NCI-H446 treated with DMSO at 0.1 percent for 48 hours (cell line): ENCODE measurements around the gene TEX13C.
"Not testable (repeated sequence)": the region's sequence is repeated elsewhere in the genome, so short reads cannot be mapped to it uniquely, and the experiment has no call there.

ENCODE experiments used
- DNase-seq: peaks from one replicate; lab custom pipeline; 2025; lab: John Stamatoyannopoulos, UW

The TEX13C gene

DNA sequence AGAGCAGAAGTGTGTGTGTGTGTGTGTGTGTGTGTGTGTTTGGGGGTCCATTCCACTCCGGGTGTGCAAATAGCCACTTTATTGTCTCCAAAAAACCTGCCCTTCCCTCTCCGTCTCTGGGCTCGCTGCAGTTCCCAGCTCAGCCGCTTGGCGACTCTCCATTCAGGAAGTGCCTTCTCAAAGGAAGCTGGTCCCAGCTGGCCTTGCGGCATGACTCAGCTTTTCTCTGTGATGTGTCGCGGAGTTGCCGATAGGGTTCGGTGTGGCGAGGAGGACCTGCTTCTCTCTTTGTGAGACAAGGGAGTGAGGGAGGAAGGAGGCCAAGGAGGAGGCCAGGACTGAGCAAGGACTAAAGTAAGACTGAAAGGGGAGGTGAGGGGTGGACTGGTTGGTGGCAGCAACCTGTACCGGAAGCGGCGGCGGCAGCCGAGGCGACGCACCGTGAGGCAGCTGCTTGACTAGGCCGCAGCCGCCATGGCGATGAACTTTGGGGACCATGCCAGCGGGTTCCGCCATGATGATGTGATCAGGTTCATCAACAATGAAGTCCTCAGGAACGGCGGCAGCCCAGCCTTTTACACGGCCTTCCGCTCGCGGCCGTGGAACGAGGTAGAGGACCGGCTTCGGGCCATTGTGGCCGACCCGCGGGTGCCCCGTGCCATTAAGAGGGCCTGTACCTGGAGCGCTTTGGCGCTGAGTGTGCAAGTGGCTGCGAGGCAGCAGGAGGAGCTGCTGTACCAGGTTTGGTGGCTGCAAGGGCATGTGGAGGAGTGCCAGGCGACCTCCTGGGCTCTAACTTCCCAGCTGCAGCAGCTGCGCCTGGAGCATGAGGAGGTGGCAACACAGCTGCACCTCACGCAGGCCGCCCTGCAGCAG lies at the start of gene TEX13C:
TEX13C (plus strand) TSS at position 226 of the 876 bp plus-strand sequence; CDS start at position 475, 249 bp downstream.
- DNase-seq, result no peak

DNA sequence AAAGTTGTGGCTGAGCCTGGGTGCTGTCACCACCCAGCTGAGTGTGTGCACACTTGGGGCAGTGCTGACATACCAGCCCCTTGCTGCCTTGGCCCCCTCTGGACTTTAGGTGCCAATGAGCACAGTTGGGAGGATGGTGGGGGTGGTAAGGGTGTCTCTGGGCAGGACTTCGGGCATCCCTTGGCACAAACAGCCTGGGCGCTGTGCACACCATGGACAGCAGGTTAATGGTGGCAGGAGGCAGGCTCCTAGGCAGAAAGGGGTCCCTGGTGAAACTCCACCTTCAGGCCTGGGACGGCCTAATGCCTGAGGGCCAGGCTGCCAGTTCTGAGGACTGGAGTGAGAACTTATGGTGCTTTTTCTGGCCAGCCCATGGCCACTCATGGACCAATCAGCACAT lies 32.4 kb upstream of the TEX13C start:
- DNase-seq, result no peak

DNA sequence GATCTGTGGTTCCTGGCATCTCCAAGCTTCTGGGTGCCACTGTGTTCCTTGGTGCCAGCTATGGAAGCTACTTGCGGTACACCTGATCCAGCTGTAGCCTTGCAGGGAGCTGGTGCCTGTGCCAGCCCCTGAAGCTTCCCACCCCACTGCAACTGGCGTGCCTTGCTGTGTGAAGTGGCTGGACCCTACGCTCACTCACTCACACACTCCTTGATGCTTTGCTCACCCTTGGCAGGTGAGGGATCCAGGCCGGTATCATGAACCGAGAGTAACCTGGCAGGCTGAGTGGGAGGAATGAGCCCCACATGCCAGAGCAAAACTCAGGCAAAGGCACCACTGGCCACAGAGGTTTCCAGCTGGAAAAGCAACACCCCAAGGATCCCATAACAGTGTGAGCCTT lies 31.3 kb upstream of the TEX13C start:
- DNase-seq, result no peak

DNA sequence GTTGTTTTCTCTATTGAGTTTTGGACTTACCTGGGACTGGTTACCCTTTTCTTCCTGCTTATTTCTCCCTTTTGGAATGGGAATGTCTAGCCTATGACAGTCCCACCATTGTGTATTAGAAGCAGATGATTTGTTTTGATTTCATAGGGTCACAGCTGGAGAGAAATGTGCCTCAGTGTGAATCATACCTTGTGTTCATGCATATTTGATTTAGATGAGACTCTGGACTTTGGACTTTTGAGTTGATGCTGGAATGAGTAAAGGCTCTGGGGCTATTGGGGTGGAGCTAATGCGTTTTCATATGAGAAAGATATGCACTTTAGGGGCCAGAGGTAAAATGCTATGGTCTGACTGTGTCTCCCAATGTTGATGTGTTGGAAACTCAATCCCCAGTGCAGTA lies 30.5 kb upstream of the TEX13C start:
- no peak for DNase-seq

DNA sequence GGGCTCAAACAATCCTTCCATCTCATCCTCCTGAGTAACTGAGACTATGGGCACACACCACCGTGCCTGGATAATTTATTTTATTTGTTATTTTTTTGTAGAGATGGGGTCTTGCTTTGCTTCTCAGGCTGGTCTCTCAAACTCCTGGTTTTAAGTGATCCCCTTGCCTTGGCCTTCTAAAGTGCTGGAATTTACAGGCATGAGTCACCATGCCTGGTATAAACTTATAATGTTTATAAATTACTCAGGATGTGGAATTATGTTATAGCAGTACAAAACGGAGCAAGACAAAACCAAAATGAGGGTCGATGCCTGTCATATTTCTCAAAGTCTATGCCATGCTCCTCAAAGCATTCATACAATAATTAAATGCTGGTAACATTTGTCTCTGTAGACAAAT lies 29.8 kb upstream of the TEX13C start:
- no peak for DNase-seq

DNA sequence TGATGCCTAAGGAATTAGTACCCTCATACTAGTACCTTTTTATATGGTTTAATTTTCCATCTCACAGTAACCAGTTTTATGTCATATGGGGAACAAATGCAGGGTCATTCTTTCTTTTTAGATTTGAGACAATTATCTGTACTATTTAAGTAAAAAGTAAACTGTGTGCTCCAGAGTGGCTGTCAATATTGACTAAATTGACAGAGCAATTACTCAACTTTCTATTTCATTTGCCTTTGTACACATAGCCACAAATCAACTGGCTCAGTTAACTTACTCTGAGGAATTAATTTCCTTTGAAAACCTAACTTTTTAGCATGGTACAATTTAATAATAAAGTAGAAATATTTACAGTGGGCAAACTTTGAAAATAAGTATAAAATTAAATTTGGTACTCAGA lies 28.5 kb upstream of the TEX13C start:
- no peak for DNase-seq

DNA sequence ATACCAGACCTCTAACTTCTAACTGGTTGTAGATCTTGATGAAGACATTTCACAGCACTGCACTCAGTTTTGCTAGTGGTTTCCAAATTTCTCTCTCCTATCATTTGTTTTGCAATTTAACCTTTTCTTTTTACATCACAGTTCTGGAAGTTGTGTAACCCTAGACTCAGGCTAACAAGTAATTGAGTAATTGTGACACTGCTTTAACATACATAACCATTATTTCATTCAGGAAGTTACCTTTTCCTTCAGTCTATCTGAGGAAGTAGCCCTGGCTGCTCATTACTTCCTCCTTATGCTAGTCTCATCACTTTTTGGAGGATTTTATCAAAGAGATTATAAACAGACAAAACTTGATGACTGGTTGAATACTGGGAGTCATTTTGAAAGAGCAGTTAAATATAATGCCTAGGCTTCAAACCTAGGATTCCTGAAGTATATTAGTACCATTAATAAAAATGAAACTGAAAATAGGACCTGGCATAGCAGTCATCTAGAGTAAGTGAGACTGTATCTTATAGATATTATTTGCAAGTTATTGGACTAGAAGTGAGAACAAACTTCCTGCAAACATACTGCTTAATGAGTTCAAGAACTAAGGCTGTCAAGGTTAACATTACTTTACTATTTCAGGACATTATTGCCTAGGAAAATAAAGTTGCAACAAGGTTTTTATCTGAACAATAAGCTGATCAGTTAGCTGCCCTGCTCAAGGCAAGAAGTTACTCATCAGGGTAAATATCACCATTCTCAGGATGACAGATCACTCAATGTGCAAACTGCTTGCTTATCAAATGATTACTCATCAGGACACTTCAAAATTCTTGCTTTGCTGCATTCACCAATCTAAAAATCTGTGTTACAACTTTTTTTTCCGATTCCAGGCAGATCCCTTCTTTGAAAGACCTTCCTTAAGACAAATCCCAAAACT lies 25.6 kb upstream of the TEX13C start:
- no peak for DNase-seq

DNA sequence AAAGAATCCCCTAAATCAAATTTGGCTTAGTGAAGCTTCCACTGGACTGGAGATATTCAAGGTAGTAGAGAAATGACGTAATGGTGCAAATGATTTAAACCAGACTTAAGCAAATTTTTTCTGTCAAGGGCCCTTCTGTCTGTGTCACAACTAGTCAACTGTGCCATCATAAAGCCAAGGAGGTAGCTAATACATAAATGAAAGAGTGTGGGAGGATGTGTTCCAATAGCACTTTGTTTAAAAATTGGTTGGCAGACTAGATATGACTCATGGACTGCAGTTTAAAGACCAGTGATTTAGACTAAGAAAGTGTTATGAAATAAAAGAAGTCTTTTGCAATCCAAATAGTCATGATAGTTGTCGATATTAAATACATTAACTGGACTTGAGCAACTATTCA lies 24.3 kb upstream of the TEX13C start:
- DNase-seq, result no peak

DNA sequence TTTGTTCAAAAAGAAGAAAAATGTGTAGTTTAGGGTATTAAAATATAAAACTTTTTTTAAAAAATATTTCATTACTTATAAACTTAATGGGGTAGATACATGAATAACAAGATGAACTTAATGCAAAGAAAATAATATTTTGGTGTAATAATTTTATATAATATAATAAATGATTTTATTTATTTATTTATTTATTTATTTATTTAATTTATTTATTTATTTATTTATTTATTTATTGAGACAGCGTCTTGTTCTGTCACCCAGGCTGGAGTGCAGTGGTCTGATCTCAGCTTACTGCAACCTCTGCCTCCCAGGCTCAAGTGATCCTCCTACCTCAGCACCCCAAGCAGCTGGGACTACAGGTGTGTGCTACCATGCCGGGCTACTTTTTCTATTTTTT lies 20.8 kb upstream of the TEX13C start:
- no peak for DNase-seq

DNA sequence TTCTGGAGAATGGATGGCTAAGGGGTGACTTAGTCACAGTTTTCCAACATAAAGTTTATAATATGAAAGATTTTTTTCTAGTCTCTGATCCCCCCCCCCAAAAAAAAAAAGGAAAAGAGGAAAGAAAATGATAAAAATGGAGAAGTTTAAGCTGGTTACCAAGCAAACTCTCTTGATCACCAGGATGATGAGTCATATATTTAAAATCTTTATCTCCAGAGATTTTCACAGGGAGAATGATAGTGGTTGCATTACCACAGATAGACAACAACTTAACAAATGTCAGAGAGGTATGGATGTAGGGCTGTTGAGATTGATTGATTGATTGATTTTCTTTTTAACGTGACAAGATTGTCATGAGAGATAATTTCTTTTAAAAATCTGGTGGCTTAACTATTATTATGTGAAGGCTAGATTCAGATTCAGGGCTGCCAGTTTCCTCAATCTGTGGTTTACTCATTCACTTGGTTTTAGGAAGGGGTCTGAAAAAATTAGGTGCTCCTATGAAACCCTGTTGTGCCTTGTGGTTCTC lies 13.3 kb upstream of the TEX13C start:
- no peak for DNase-seq

DNA sequence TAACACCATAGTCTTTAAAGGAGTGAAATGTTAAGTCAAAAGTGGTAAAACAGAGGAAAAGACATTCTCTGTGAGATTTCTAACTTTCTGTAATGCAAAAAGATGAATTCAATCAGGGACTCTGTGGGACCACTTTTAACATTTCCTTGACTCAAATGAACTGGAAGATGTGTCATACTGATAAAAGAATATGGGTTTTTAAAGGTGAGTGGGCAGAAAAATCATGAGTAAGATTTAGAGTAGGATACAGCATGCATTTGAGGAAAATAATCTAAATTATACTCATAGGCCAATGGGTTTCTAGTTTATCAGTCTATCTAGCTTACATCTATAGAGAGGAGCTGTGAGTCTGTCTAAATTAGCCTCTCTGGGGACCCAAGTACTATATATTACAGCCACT lies 11.0 kb upstream of the TEX13C start:
- no peak for DNase-seq

DNA sequence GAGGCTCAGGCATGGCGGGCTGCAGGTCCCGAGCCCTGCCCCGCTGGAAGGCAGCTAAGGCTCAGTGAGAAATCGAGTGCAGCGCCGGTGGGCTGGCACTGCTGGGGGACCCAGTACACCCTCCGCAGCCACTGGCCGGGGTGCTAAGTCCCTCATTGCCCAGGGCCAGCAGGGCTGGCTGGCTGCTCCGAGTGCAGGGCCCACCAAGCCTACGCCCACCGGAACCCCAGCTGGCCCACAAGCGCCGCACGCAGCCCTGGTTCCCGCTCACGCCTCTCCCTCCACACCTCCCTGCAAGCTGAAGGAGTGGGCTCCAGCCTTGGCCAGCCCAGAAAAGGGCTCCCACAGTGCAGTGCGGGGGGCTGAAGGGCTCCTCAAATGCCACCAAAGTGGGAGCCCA lies 505 bp upstream of the TEX13C start:
- DNase-seq, result not testable (repeated sequence)

DNA sequence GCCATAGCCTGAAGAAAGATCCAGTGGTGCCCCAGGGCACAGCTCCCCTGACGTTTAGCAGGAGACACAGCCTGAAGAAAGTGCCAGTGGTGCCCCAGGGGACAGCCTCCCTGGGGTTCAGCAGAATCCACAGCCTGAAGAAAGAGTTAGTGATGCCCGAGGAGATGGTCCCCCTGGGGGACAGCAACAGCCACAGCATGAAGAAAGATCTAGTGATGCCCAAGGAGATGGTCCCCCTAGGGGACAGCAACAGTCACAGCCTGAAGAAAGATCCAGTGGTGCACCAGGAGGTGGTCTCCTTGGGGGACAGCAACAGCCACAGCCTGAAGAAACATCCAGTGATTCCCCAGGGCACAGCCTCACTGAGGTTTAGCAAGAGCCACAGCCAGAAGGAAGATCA lies 2.8 kb downstream of the TEX13C start:
- DNase-seq, result no peak

DNA sequence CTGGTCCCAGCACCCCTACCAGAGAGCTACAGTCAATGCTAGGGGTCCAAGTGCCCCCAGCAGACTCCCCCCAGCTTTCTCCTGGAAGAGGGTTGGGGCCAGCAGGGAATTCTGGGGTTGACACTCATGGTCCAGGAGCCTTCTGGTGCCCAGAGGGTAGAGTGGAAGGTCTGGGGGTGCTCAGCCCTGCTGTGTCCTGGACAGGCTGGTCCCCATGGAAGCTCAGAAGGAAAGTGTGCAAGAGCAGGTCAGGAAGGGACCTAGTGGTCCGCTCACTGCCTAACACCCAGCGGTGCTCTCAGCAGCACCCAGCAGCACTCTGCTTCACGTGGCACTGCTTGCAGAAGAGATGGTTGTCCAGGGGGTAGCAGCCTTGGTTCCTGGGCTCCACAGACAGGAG lies 6.9 kb downstream of the TEX13C start:
- no peak for DNase-seq

DNA sequence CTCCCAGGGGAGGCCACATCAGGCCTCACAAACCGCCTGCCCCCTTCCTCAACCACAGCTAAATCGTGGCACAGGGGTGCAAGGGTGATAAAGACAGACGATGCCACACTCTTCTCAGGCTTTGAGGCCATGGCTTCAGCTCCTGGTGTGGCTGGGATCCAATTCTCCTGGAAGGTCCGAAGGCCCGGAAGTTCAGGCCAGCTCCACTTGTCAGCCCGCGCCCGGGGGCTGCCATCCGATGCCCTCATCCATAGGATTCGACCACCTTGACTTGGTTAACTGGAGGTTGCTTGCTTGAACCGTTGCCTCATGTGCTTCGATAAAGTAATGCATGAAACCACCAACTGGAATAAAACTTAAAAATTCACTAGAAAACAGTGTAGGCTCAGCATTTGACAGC lies 8.2 kb downstream of the TEX13C start:
- no peak for DNase-seq

DNA sequence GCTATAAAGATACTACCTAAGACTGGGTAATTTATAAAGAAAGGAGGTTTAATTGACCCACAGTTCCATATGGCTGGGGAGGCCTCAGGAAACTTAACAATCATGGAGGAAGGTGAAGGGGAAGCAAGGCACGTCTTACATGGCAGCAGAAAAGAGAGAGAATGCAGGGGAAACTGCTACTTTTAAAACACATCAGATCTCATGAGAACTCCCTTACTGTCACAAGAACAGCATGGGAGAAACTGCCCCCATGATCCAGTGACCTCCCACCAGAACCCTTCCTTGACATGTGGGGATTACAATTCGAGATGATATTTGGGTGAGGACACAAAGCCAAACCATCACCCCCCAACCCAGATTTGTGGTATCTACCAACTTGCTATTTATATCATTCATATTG lies 13.9 kb downstream of the TEX13C start:
- no peak for DNase-seq

DNA sequence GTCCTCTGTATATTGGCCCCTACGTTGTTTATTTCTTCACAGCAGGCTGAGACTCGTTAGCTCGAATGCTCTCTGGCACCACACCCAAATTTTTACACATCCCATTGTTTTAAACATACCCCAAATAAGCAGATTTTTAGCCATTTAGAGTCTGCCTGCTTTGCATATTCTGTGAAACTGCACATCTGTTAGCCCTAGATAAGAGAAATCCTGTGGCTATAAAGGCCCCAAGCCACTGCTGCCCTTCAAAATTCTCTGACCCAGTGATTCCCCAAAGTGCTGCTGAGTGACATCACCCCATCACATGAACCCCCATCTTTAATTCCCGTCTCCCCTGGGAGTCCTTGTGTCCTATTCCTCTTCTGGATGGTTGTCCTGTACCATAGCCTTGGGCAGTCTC lies 20.8 kb downstream of the TEX13C start:
- no peak for DNase-seq

DNA sequence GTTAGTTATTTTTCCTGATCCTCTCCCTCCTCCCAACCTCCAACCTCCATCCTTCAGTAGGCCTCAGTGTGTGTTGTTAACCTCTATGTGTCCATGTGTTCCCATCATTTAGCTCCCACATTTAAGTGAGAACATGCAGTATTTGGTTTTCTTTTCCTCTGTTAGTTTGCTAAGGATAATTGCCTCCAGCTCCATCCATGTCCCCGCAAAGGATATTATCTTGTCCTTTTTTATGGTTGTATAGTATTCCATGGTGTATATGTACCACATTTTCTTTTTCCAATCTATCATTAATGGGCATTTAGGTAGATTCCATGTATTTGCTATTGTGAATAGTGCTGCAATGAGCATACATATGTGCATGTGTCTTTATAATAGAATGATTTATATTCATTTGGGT lies 54.5 kb downstream of the TEX13C start:
- no peak for DNase-seq
